Colonic mucosa (tissue), 4 donors: ENCODE measurements around the gene RFX3. TPM values are rescaled to one million over a fixed set of nuclear protein-coding genes. Genes with fewer than 3 reads are reported as not detected.

Experiments
- DNase-seq: peaks from one replicate; pipeline ENCODE4 v3.0.0-alpha.2; 2020
- H3K27ac ChIP-seq: fragments of 200-600 bp; one replicate; pipeline ENCODE4 v1.8.0; 2021
- H3K27me3 ChIP-seq: fragments of 200-600 bp; one replicate; pipeline ENCODE4 v1.8.0; 2021
- H3K36me3 ChIP-seq: fragments of 200-600 bp; one replicate; pipeline ENCODE4 v1.8.0; 2021
- H3K4me1 ChIP-seq: fragments of 200-600 bp; one replicate; pipeline ENCODE4 v1.8.0; 2021; ENCODE audit warnings: mild to moderate bottlenecking
- H3K4me3 ChIP-seq: fragments of 200-600 bp; one replicate; pipeline ENCODE4 v1.8.0; 2021
- H3K9ac ChIP-seq, 2 donors: one replicate each; pipeline ENCODE4 v1.7.0; 2013; ENCODE audit warnings: control low read depth in 2 of 2, low read depth in 2 of 2, low read length in 2 of 2
- H3K9me3 ChIP-seq: fragments of 200-600 bp; one replicate; pipeline ENCODE4 v1.8.0; 2021
- CTCF ChIP-seq: fragments of 200-600 bp; IDR thresholded peaks from one replicate; pipeline ENCODE4 v1.8.0; 2022; ENCODE audit warnings: antibody characterized with exemption, mild to moderate bottlenecking
- intact Hi-C: fragments of 100-400 bp; cut with DNase I; formaldehyde crosslinking; loops from one replicate; pipeline ENCODE4 v1.14.1; 2022
- total RNA-seq, 2 donors: library from RNA; stranded (reverse); fragmentation: NEBNext Ultra II Directional in 1 of 2; extraction: Animal tissue kit (Norgen Biotek cat#: 25700) in 1 of 2; gene quantifications; one replicate each; pipeline ENCODE4 v1.2.1, GENCODE V29; 2021
- donor health status: healthy.
- donor health status: DM: no; HTN: no; CAD: no.
- donor health status: DM: no; HTN: no; CAD: no.

Gene RFX3
- total RNA-seq, 2 donors from 2014 or later, result 9.8 to 12.1 TPM

GRCh38 chr9:3433754-3434153 is 92.0 kb downstream of the RFX3 start:
- TF ChIP-seq CTCF, result no peak
- H3K9ac ChIP-seq, result no peak overlapping the region
- H3K27me3 ChIP-seq, result no peaks in the 10 kb centered on the region
- H3K36me3 ChIP-seq, result no peaks in the 10 kb centered on the region
- H3K4me1 ChIP-seq, result no peaks in the 10 kb centered on the region
- no peaks in the 10 kb centered on the region for H3K9me3 ChIP-seq
- H3K4me3 ChIP-seq, result no peak overlapping the region
- no peak for DNase-seq
- no peak overlapping the region for H3K27ac ChIP-seq
- intact Hi-C loops, result loop anchor here (10.0 kb wide), 2 partner anchors 99 to 189 kb away; no protein-coding TSS in a partner anchor

GRCh38 chr9:3433066-3433465 is 92.7 kb downstream of the RFX3 start:
- Histone ChIP-seq H3K4me1 (no peaks in the 10 kb centered on the region), H3K4me3 (no peak overlapping the region), H3K27me3 (no peaks in the 10 kb centered on the region), H3K27ac (no peak overlapping the region), H3K9ac (no peak overlapping the region), H3K36me3 (no peaks in the 10 kb centered on the region), H3K9me3 (no peaks in the 10 kb centered on the region)
- no peak for TF ChIP-seq CTCF
- intact Hi-C loops, result loop anchor here (10.0 kb wide), 2 partner anchors 98 to 188 kb away; no protein-coding TSS in a partner anchor
- no peak for DNase-seq

GRCh38 chr9:3431890-3432289 is 93.9 kb downstream of the RFX3 start:
- Histone ChIP-seq H3K27me3 (no peaks in the 10 kb centered on the region), H3K9me3 (no peaks in the 10 kb centered on the region), H3K4me1 (no peaks in the 10 kb centered on the region), H3K36me3 (no peaks in the 10 kb centered on the region), H3K4me3 (no peak overlapping the region), H3K9ac (no peak overlapping the region), H3K27ac (no peak overlapping the region)
- no peak for TF ChIP-seq CTCF
- intact Hi-C loops, result loop anchor here (10.0 kb wide), 2 partner anchors 97 to 187 kb away; no protein-coding TSS in a partner anchor
- no peak for DNase-seq

GRCh38 chr9:3419893-3420292 is 105.9 kb downstream of the RFX3 start:
- no peak for TF ChIP-seq CTCF
- H3K27ac ChIP-seq, result no peak overlapping the region
- intact Hi-C loops, result no loop called here

GRCh38 chr9:3415906-3416305 is 109.9 kb downstream of the RFX3 start:
- H3K4me3 ChIP-seq, result no peak overlapping the region
- no peak overlapping the region for H3K9ac ChIP-seq
- H3K4me1 ChIP-seq, result no peaks in the 10 kb centered on the region
- H3K9me3 ChIP-seq, result no peaks in the 10 kb centered on the region
- no peak for DNase-seq
- intact Hi-C loops, result no loop called here
- no peaks in the 10 kb centered on the region for H3K27me3 ChIP-seq
- H3K36me3 ChIP-seq, result no peaks in the 10 kb centered on the region
- TF ChIP-seq CTCF, result no peak
- H3K27ac ChIP-seq, result no peak overlapping the region

More at GRCh38 chr9:3419893-3420292, 105.9 kb downstream of the RFX3 start:
- Histone ChIP-seq H3K4me3 (no peak overlapping the region), H3K4me1 (no peaks in the 10 kb centered on the region), H3K36me3 (no peaks in the 10 kb centered on the region), H3K9ac (no peak overlapping the region), H3K9me3 (no peaks in the 10 kb centered on the region), H3K27me3 (no peaks in the 10 kb centered on the region)
- DNase-seq, result no peak
